HCT116 (cell line): Measurements from ENCODE around the gene CSTF3. TPM values are rescaled to one million over a fixed set of nuclear protein-coding genes. Genes with fewer than 3 reads are reported as not detected.

Source experiments
- ATAC-seq: fragments of 200-7000 bp; cut with Tn5 transposase; 2 replicates; pipeline ENCODE4 v1.9.1; 2020; ENCODE audit warnings: mild to moderate bottlenecking, moderate library complexity
- BruUV-seq: library from RNA; stranded (reverse); fragments of 400-500 nt; replicated peaks from 2 replicates; lab custom pipeline; 2021; lab: Mats Ljungman, UMichigan
- CTCF ChIA-PET: fragments of 300-600 bp; sonication (Branson Sonifier 250); formaldehyde crosslinking; loops from one replicate; lab custom pipeline; 2021; ENCODE audit warnings: antibody characterized with exemption; lab: Charles Lee
- POLR2A ChIA-PET: fragments of 300-600, 350-600 bp; sonication (Branson Sonifier 250); formaldehyde crosslinking; loops from one replicate; lab custom pipeline; 2021; ENCODE audit warnings: antibody characterized with exemption; lab: Charles Lee
- RAD21 ChIA-PET, 2 experiments: fragments of 300-600 bp; sonication (Branson Sonifier 250); formaldehyde crosslinking; loops; one replicate each; lab custom pipeline; 2023; ENCODE audit warnings: low total read pairs in 2 of 2; ENCODE audit not compliant: uncharacterized antibody in 2 of 2, unreplicated experiment in 2 of 2, low non-redundant PET in 1 of 2; lab: Charles Lee
- DNase-seq: peaks from one replicate; pipeline ENCODE4 v3.0.0-alpha.2; 2010; ENCODE audit warnings: low read depth, low spot score
- H2AFZ ChIP-seq: fragments of 200-600 bp; shearing (Covaris generic), sonication (generic); 2 replicates; pipeline ENCODE4 v1.6.1; 2017; ENCODE audit warnings: low read depth, mixed run types, mixed read lengths, antibody characterized with exemption, low read length; ENCODE audit not compliant: poor library complexity, severe bottlenecking
- H3K27ac ChIP-seq: 2 replicates; pipeline ENCODE4 v1.5.1; 2012; ENCODE audit warnings: low read depth, low read length
- H3K27me3 ChIP-seq: fragments of 200-600 bp; sonication (generic); 2 replicates; pipeline ENCODE4 v1.6.1; 2016; ENCODE audit warnings: mixed run types, low read length, mixed read lengths; ENCODE audit not compliant: insufficient read depth
- H3K36me3 ChIP-seq, 2 experiments: fragments of 200-500 bp in 1 of 2; fragments of 200-600 bp in 1 of 2; sonication (Bioruptor generic) in 1 of 2; sonication (generic) in 1 of 2; 2 replicates each; pipeline versions ENCODE4 v1.5.1 to v1.6.1; 2014 to 2016; ENCODE audit warnings: low read length in 2 of 2, inconsistent platforms in 1 of 2, mixed read lengths in 1 of 2, mixed run types in 1 of 2; ENCODE audit not compliant: insufficient read depth in 2 of 2, control insufficient read depth in 1 of 2
- H3K4me1 ChIP-seq, 2 experiments: fragments of 200-600 bp in 1 of 2; sonication (generic) in 1 of 2; 2 replicates each; pipeline versions ENCODE4 v1.5.1 to v1.6.1; 2012 to 2017; ENCODE audit warnings: low read length in 2 of 2, inconsistent platforms in 1 of 2, mild to moderate bottlenecking in 1 of 2, mixed read lengths in 1 of 2, mixed run types in 1 of 2, moderate library complexity in 1 of 2; ENCODE audit not compliant: insufficient read depth in 2 of 2, control insufficient read depth in 1 of 2
- H3K4me2 ChIP-seq: fragments of 200-600 bp; sonication (generic); 2 replicates; pipeline ENCODE4 v1.6.1; 2017; ENCODE audit warnings: mixed run types, low read length, mixed read lengths
- H3K4me3 ChIP-seq, 2 experiments: fragments of 200-600 bp in 1 of 2; sonication (generic) in 1 of 2; replicated peaks in 1 of 2; 2 replicates each; pipeline ENCODE4 v1.5.1; 2011 to 2016; ENCODE audit warnings: low read length in 2 of 2, control low read depth in 1 of 2, low read depth in 1 of 2, mild to moderate bottlenecking in 1 of 2, mixed read lengths in 1 of 2, mixed run types in 1 of 2
- H3K79me2 ChIP-seq: fragments of 200-600 bp; sonication (generic); 2 replicates; pipeline ENCODE4 v1.6.1; 2017; ENCODE audit warnings: mild to moderate bottlenecking, mixed run types, low read length, moderate library complexity, mixed read lengths; ENCODE audit not compliant: insufficient read depth
- H3K9ac ChIP-seq: fragments of 200-600 bp; sonication (generic); 2 replicates; pipeline ENCODE4 v1.6.1; 2016; ENCODE audit warnings: low read length, mixed read lengths
- H3K9me2 ChIP-seq: fragments of 200-600 bp; sonication (generic), shearing (Covaris generic); 2 replicates; pipeline ENCODE4 v1.6.1; 2017; ENCODE audit warnings: mixed run types, mild to moderate bottlenecking, moderate library complexity; ENCODE audit not compliant: insufficient read depth
- H3K9me3 ChIP-seq, 2 experiments: fragments of 200-500 bp in 1 of 2; fragments of 200-600 bp in 1 of 2; sonication (Bioruptor generic) in 1 of 2; sonication (generic) in 1 of 2; 2 replicates each; pipeline ENCODE4 v1.6.1; 2014 to 2017; ENCODE audit warnings: low read length in 2 of 2, mixed read lengths in 2 of 2, inconsistent platforms in 1 of 2, low read depth in 1 of 2, mild to moderate bottlenecking in 1 of 2, mixed run types in 1 of 2, moderate library complexity in 1 of 2; ENCODE audit not compliant: control insufficient read depth in 1 of 2, insufficient read depth in 1 of 2
- H4K20me1 ChIP-seq: fragments of 200-600 bp; sonication (generic), shearing (Covaris generic); 2 replicates; pipeline ENCODE4 v1.6.1; 2017; ENCODE audit warnings: mixed run types, mild to moderate bottlenecking, moderate library complexity; ENCODE audit not compliant: insufficient read depth
- ELF1 ChIP-seq: IDR thresholded peaks from 2 replicates; pipeline ENCODE4 v1.6.1; 2012; ENCODE audit warnings: low read depth, borderline replicate concordance
- EZH2 ChIP-seq: fragments of 200-600 bp; sonication (generic); IDR thresholded peaks from 2 replicates; pipeline ENCODE4 v1.6.1; 2017; ENCODE audit warnings: antibody characterized with exemption, mixed run types
- FOSL1 ChIP-seq: IDR thresholded peaks from 2 replicates; pipeline ENCODE4 v1.6.1; 2012; ENCODE audit warnings: low read depth
- JUND ChIP-seq: IDR thresholded peaks from 2 replicates; pipeline ENCODE4 v1.6.1; 2012
- POLR2A ChIP-seq: IDR thresholded peaks from 2 replicates; pipeline ENCODE4 v1.7.0; 2011; ENCODE audit warnings: borderline replicate concordance; ENCODE audit not compliant: insufficient read depth, insufficient read length; ENCODE audit errors: extremely low read depth
- POLR2AphosphoS5 ChIP-seq: IDR thresholded peaks from 2 replicates; pipeline ENCODE4 v1.6.1; 2011; ENCODE audit warnings: mild to moderate bottlenecking, low read depth, low read length, moderate library complexity
- RAD21 ChIP-seq: IDR thresholded peaks from 2 replicates; pipeline ENCODE4 v1.6.1; 2012; ENCODE audit warnings: low read depth, mild to moderate bottlenecking
- SIN3A ChIP-seq: IDR thresholded peaks from 2 replicates; pipeline ENCODE4 v1.6.1; 2012; ENCODE audit warnings: low read depth
- SP1 ChIP-seq: IDR thresholded peaks from 2 replicates; pipeline ENCODE4 v1.6.1; 2012; ENCODE audit warnings: low read depth
- SRF ChIP-seq: IDR thresholded peaks from 2 replicates; pipeline ENCODE4 v1.6.1; 2012; ENCODE audit warnings: low read depth
- YY1 ChIP-seq: IDR thresholded peaks from 2 replicates; pipeline ENCODE4 v1.6.1; 2011; ENCODE audit warnings: low read length, low read depth, moderate library complexity, mild to moderate bottlenecking; ENCODE audit not compliant: insufficient replicate concordance; ENCODE audit errors: extremely low read depth
- ZFX ChIP-seq: fragments of 450-650 bp; IDR thresholded peaks from 2 replicates; pipeline ENCODE4 v1.6.1; 2017
- ZNF274 ChIP-seq: fragments of 200-500 bp; sonication (Bioruptor generic); IDR thresholded peaks from 2 replicates; pipeline ENCODE4 v1.6.1; 2014; ENCODE audit warnings: mild to moderate bottlenecking, low read depth, low read length, inconsistent platforms
- intact Hi-C: fragments of 100-400 bp; cut with micrococcal nuclease; formaldehyde crosslinking; loops from 2 replicates; pipeline ENCODE4 v1.10.0; 2022
- total RNA-seq: library from RNA; stranded (reverse); gene quantifications from one replicate; pipeline ENCODE4 v1.2.1, GENCODE V29; 2021; ENCODE audit not compliant: unreplicated experiment
- TF ChIP-seq, protein P1 (sequence below): IDR thresholded peaks from 2 replicates; pipeline ENCODE4 v1.6.1; 2012; ENCODE audit warnings: low read depth
- TF ChIP-seq, protein P2 (sequence below), 3 experiments: fragments of 200-600 bp in 1 of 3; sonication (generic) in 1 of 3; IDR thresholded peaks in 2 of 3; conservative IDR thresholded peaks in 1 of 3; 2 replicates each; pipeline ENCODE4 v1.5.1; 2012 to 2017; ENCODE audit warnings: low read depth in 2 of 3, low read length in 2 of 3, antibody characterized with exemption in 1 of 3, borderline replicate concordance in 1 of 3, control low read depth in 1 of 3, mild to moderate bottlenecking in 1 of 3, mixed read lengths in 1 of 3, mixed run types in 1 of 3, moderate library complexity in 1 of 3; ENCODE audit not compliant: insufficient read depth in 1 of 3
- TF ChIP-seq, protein P3 (sequence below): IDR thresholded peaks from 2 replicates; pipeline ENCODE4 v1.6.1; 2011; ENCODE audit warnings: mild to moderate bottlenecking, low read length, moderate library complexity; ENCODE audit not compliant: insufficient replicate concordance; ENCODE audit errors: extremely low read depth

Gene CSTF3
- total RNA-seq, 1 experiment from 2014 or later: 39.3 TPM

DNA sequence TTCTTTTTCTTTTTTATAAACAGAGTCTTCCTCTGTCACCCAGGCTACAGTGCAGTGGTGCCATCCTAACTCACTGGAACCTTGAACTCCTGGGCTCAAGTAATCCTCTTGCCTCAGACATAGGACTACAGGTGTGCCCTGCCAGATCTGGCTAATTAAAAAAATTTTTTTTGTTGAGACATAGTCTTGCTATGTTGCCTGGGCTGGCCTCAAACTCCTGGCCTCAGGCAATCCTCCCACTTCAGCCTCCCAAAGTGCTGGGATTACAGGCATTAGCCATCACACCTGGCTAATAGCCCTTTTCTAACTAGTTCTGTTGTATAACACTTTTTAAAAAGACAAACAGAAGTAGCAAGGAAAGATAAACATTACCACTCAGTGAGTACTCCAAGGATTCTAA is 57.4 kb downstream of the CSTF3 start:
- H3K27me3 ChIP-seq: no peaks in the 10 kb centered on the region
- no peak overlapping the region for H3K9ac ChIP-seq
- H3K9me2 ChIP-seq: no peaks in the 10 kb centered on the region
- H3K4me2 ChIP-seq: no peak overlapping the region
- ChIA-PET POLR2A (no interaction called here), RAD21 (no interaction called here), CTCF (no interaction called here)
- H3K27ac ChIP-seq: no peak overlapping the region
- TF ChIP-seq YY1 (no peak), ZFX (no peak), POLR2A (no peak), EZH2 (no peak), ZNF274 (no peak), FOSL1 (no peak), POLR2AphosphoS5 (no peak), JUND (no peak), SRF (no peak), RAD21 (no peak), SP1 (no peak), ELF1 (no peak), SIN3A (no peak)
- TF ChIP-seq, protein P1, sequence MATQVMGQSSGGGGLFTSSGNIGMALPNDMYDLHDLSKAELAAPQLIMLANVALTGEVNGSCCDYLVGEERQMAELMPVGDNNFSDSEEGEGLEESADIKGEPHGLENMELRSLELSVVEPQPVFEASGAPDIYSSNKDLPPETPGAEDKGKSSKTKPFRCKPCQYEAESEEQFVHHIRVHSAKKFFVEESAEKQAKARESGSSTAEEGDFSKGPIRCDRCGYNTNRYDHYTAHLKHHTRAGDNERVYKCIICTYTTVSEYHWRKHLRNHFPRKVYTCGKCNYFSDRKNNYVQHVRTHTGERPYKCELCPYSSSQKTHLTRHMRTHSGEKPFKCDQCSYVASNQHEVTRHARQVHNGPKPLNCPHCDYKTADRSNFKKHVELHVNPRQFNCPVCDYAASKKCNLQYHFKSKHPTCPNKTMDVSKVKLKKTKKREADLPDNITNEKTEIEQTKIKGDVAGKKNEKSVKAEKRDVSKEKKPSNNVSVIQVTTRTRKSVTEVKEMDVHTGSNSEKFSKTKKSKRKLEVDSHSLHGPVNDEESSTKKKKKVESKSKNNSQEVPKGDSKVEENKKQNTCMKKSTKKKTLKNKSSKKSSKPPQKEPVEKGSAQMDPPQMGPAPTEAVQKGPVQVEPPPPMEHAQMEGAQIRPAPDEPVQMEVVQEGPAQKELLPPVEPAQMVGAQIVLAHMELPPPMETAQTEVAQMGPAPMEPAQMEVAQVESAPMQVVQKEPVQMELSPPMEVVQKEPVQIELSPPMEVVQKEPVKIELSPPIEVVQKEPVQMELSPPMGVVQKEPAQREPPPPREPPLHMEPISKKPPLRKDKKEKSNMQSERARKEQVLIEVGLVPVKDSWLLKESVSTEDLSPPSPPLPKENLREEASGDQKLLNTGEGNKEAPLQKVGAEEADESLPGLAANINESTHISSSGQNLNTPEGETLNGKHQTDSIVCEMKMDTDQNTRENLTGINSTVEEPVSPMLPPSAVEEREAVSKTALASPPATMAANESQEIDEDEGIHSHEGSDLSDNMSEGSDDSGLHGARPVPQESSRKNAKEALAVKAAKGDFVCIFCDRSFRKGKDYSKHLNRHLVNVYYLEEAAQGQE: no peak
- TF ChIP-seq, protein P2, sequence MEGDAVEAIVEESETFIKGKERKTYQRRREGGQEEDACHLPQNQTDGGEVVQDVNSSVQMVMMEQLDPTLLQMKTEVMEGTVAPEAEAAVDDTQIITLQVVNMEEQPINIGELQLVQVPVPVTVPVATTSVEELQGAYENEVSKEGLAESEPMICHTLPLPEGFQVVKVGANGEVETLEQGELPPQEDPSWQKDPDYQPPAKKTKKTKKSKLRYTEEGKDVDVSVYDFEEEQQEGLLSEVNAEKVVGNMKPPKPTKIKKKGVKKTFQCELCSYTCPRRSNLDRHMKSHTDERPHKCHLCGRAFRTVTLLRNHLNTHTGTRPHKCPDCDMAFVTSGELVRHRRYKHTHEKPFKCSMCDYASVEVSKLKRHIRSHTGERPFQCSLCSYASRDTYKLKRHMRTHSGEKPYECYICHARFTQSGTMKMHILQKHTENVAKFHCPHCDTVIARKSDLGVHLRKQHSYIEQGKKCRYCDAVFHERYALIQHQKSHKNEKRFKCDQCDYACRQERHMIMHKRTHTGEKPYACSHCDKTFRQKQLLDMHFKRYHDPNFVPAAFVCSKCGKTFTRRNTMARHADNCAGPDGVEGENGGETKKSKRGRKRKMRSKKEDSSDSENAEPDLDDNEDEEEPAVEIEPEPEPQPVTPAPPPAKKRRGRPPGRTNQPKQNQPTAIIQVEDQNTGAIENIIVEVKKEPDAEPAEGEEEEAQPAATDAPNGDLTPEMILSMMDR (IDR thresholded peaks at IDR 0.05 in 2 of 3, conservative IDR thresholded peaks at IDR 0.05 in 1 of 3; ENCODE audit: borderline replicate concordance in 1 of 3, insufficient read depth in 1 of 3, low read depth in 2 of 3, low read length in 2 of 3): no peak
- TF ChIP-seq, protein P3, sequence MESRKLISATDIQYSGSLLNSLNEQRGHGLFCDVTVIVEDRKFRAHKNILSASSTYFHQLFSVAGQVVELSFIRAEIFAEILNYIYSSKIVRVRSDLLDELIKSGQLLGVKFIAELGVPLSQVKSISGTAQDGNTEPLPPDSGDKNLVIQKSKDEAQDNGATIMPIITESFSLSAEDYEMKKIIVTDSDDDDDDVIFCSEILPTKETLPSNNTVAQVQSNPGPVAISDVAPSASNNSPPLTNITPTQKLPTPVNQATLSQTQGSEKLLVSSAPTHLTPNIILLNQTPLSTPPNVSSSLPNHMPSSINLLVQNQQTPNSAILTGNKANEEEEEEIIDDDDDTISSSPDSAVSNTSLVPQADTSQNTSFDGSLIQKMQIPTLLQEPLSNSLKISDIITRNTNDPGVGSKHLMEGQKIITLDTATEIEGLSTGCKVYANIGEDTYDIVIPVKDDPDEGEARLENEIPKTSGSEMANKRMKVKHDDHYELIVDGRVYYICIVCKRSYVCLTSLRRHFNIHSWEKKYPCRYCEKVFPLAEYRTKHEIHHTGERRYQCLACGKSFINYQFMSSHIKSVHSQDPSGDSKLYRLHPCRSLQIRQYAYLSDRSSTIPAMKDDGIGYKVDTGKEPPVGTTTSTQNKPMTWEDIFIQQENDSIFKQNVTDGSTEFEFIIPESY: no peak
- H3K4me1 ChIP-seq: no peaks in the 10 kb centered on the region
- H2AFZ ChIP-seq: no peak overlapping the region
- H3K9me3 ChIP-seq: no peaks in the 10 kb centered on the region
- H3K4me3 ChIP-seq: no peak overlapping the region
- H4K20me1 ChIP-seq: no peaks in the 10 kb centered on the region
- H3K36me3 ChIP-seq: peaks cover 15 to 19% of the 10 kb centered on the region in 2 experiments; a peak in 3 of 4 replicates
- no peak for DNase-seq
- no peaks in the 10 kb centered on the region for H3K79me2 ChIP-seq
- intact Hi-C loops: no loop called here
- no TSS peak for BruUV-seq
- ATAC-seq: no peak
